ENCODE results near the gene URGCP. TPM values are rescaled to one million over a fixed set of nuclear protein-coding genes. Genes with fewer than 3 reads are reported as not detected.

Gene URGCP
- total RNA-seq, 4 donors from 2014 or later = 27.0 to 51.3 (median 40.0) TPM

- Histone ChIP-seq H3K9me3 (no peaks in the 10 kb centered on the region), H3K4me1 (peaks cover 0 to 4% (median 2%) of the 10 kb centered on the region in 4 donors), H3K4me3 (no peak overlapping the region), H3K27ac (replicated peaks in 1 of 4) (no peak overlapping the region), H3K36me3 (peaks cover 7 to 36% (median 25%) of the 10 kb centered on the region in 4 donors), H3K27me3 (no peaks in the 10 kb centered on the region)
- no peak for TF ChIP-seq POLR2A (IDR thresholded peaks at IDR 0.05; ENCODE audit: low read depth)
- TF ChIP-seq EP300 (IDR thresholded peaks at IDR 0.05) = no peak
- no peak for TF ChIP-seq POLR2AphosphoS5 (IDR thresholded peaks at IDR 0.05)
- TF ChIP-seq CTCF (IDR thresholded peaks at IDR 0.05) = no peak
- intact Hi-C loops (cut with DNase I) = no loop called here
- 58% methylated on average over 3 of the region's 3 CpGs for WGBS
- DNase-seq (ENCODE audit: extremely low spot score) = no peak
These were observed 35.9 kb upstream of the URGCP start for GRCh38 chr7:43942250-43942649.

GRCh38 chr7:43938892-43939482 lies 32.6 kb upstream of the URGCP start:
- Histone ChIP-seq H3K9me3 (no peaks in the 10 kb centered on the region), H3K4me1 (peaks cover 4 to 8% (median 6%) of the 10 kb centered on the region in 4 donors), H3K4me3 (no peak overlapping the region), H3K36me3 (peaks cover 4 to 22% (median 16%) of the 10 kb centered on the region in 4 donors), H3K27me3 (no peaks in the 10 kb centered on the region), H3K27ac (replicated peaks in 1 of 4) (no peak overlapping the region)
- TF ChIP-seq EP300 (IDR thresholded peaks at IDR 0.05) = no peak
- TF ChIP-seq POLR2A (IDR thresholded peaks at IDR 0.05; ENCODE audit: low read depth) = no peak
- no peak for TF ChIP-seq CTCF (IDR thresholded peaks at IDR 0.05)
- no peak for TF ChIP-seq POLR2AphosphoS5 (IDR thresholded peaks at IDR 0.05)
- 97% methylated on average over 3 of the region's 4 CpGs for WGBS
- no peak for DNase-seq (ENCODE audit: extremely low spot score)
- intact Hi-C loops (cut with DNase I) = no loop called here

GRCh38 chr7:43937444-43937843 lies 31.0 kb upstream of the URGCP start:
- TF ChIP-seq POLR2AphosphoS5 (IDR thresholded peaks at IDR 0.05) (no peak), EP300 (IDR thresholded peaks at IDR 0.05) (no peak), CTCF (IDR thresholded peaks at IDR 0.05) (no peak)
- Histone ChIP-seq H3K27me3 (no peaks in the 10 kb centered on the region), H3K9me3 (no peaks in the 10 kb centered on the region), H3K27ac (replicated peaks in 1 of 4) (no peak overlapping the region), H3K4me1 (peaks cover 4 to 8% (median 6%) of the 10 kb centered on the region in 4 donors), H3K36me3 (peaks cover 0 to 10% (median 5%) of the 10 kb centered on the region in 4 donors), H3K4me3 (no peak overlapping the region)
- 60% methylated on average over 3 of the region's 3 CpGs for WGBS
- intact Hi-C loops (cut with DNase I) = no loop called here
- DNase-seq (ENCODE audit: extremely low spot score) = no peak

- Histone ChIP-seq H3K4me1 (peaks cover 4 to 8% (median 6%) of the 10 kb centered on the region in 4 donors), H3K4me3 (no peak overlapping the region), H3K36me3 (peaks cover 0 to 4% (median under 1%) of the 10 kb centered on the region in 4 donors), H3K27me3 (no peaks in the 10 kb centered on the region), H3K9me3 (no peaks in the 10 kb centered on the region), H3K27ac (replicated peaks in 1 of 4) (no peak overlapping the region)
- intact Hi-C loops (cut with DNase I) = no loop called here
- TF ChIP-seq POLR2AphosphoS5 (IDR thresholded peaks at IDR 0.05) (no peak), EP300 (IDR thresholded peaks at IDR 0.05) (no peak), CTCF (IDR thresholded peaks at IDR 0.05) (no peak), POLR2A (IDR thresholded peaks at IDR 0.05; ENCODE audit: low read depth) (no peak)
- DNase-seq (ENCODE audit: extremely low spot score) = no peak
- 96% methylated on average over 3 of the region's 3 CpGs for WGBS
These were observed 27.6 kb upstream of the URGCP start for GRCh38 chr7:43933902-43934560.
